K562 (cell line): ENCODE results near the gene NDFIP2. TPM values are rescaled to one million over a fixed set of nuclear protein-coding genes. Genes with fewer than 3 reads are reported as not detected.

ENCODE experiments used
- ATAC-seq: fragments of 200-7000 bp; cut with Tn5 transposase; 3 replicates; pipeline ENCODE4 v1.9.1; 2020; ENCODE audit warnings: moderate library complexity
- BruUV-seq: library from RNA; stranded (reverse); fragments of 400-500 nt; replicated peaks from 2 replicates; lab custom pipeline; 2021; lab: Mats Ljungman, UMichigan
- CTCF ChIA-PET: fragments of 300-600 bp; formaldehyde crosslinking; extraction: SDS; loops from one replicate; lab custom pipeline; 2021; ENCODE audit warnings: low intra/inter-chr PET ratio; lab: Yijun Ruan, JAX
- POLR2A ChIA-PET: fragments of 300-600, 350-650 bp; sonication (Branson Sonifier 250); formaldehyde crosslinking; extraction: SDS; loops from one replicate; lab custom pipeline; 2021; ENCODE audit warnings: antibody characterized with exemption, inconsistent platforms; lab: Yijun Ruan, JAX
- DNase-seq, 4 experiments: peaks; one replicate each; pipeline versions ENCODE4 v3.0.0 to v3.0.0-alpha.2; 2011 to 2018; ENCODE audit warnings: low spot score in 3 of 4, mixed read lengths in 3 of 4; ENCODE audit errors: extremely low read depth in 1 of 4
- FAIRE-seq: peaks from 2 replicates; lab custom pipeline; 2011; peaks lifted over from hg19 to GRCh38; lab: Jason Lieb, UNC
- H2AFZ ChIP-seq: 2 replicates; pipeline ENCODE4 v1.6.0; 2011; ENCODE audit warnings: low read depth, low read length, control low read depth, inconsistent platforms
- H3K27ac ChIP-seq: fragments of 200-600 bp; 3 replicates; pipeline ENCODE4 v1.8.0; 2011; ENCODE audit warnings: low read depth, mild to moderate bottlenecking, control low read depth, inconsistent platforms, low read length, moderate library complexity, mixed read lengths; ENCODE audit errors: extremely low read depth
- H3K27me3 ChIP-seq, 2 experiments: fragments of 300-600 bp in 1 of 2; 2 replicates in 1 of 2; 3 replicates in 1 of 2; pipeline versions ENCODE4 v1.6.0 to v1.8.0; 2011; ENCODE audit warnings: inconsistent platforms in 2 of 2, low read length in 2 of 2, mild to moderate bottlenecking in 1 of 2, mixed read lengths in 1 of 2, moderate library complexity in 1 of 2; ENCODE audit not compliant: control insufficient read depth in 2 of 2, insufficient read depth in 2 of 2
- H3K36me3 ChIP-seq: fragments of 300-600 bp; 3 replicates; pipeline ENCODE4 v1.8.0; 2011; ENCODE audit warnings: mild to moderate bottlenecking, low read length, inconsistent platforms; ENCODE audit not compliant: control insufficient read depth, insufficient read depth
- H3K4me1 ChIP-seq, 2 experiments: fragments of 200-600 bp in 1 of 2; replicated peaks in 1 of 2; 2 replicates in 1 of 2; 3 replicates in 1 of 2; pipeline versions ENCODE4 v1.5.1 to v1.8.0; 2011; ENCODE audit warnings: inconsistent platforms in 2 of 2, low read length in 2 of 2, mild to moderate bottlenecking in 1 of 2, mixed read lengths in 1 of 2, moderate library complexity in 1 of 2; ENCODE audit not compliant: control insufficient read depth in 2 of 2, insufficient read depth in 2 of 2
- H3K4me2 ChIP-seq: 2 replicates; pipeline ENCODE4 v1.6.1; 2011; ENCODE audit warnings: low read length, control low read depth, inconsistent platforms, mixed read lengths; ENCODE audit not compliant: insufficient read depth
- H3K4me3 ChIP-seq: fragments of 200-600 bp; sonication (generic), shearing (Covaris generic); 2 replicates; pipeline ENCODE4 v1.5.1; 2016; ENCODE audit warnings: control low read depth, inconsistent platforms
- H3K79me2 ChIP-seq: fragments of 200-600 bp; 3 replicates; pipeline ENCODE4 v1.8.0; 2011; ENCODE audit warnings: low read length, inconsistent platforms; ENCODE audit not compliant: control insufficient read depth, insufficient read depth
- H3K9ac ChIP-seq, 2 experiments: 2 replicates each; pipeline versions ENCODE4 v1.6.0 to v1.6.1; 2011; ENCODE audit warnings: low read depth in 2 of 2, low read length in 2 of 2, control low read depth in 1 of 2, inconsistent platforms in 1 of 2, mild to moderate bottlenecking in 1 of 2, mixed read lengths in 1 of 2; ENCODE audit not compliant: insufficient read depth in 1 of 2
- H3K9me1 ChIP-seq: one replicate; pipeline ENCODE4 v1.6.0; 2011; ENCODE audit warnings: inconsistent platforms, mild to moderate bottlenecking, low read length, moderate library complexity; ENCODE audit not compliant: control insufficient read depth, insufficient read depth
- H3K9me3 ChIP-seq: replicated peaks from 2 replicates; pipeline ENCODE4 v1.5.1; 2011; ENCODE audit warnings: low read depth, low read length, inconsistent platforms; ENCODE audit not compliant: control insufficient read depth, insufficient read depth
- H4K20me1 ChIP-seq: replicated peaks from 2 replicates; pipeline ENCODE4 v1.6.1; 2011; ENCODE audit warnings: low read length, inconsistent platforms, mixed read lengths; ENCODE audit not compliant: control insufficient read depth, insufficient read depth
- ASH1L ChIP-seq: fragments of 450-650 bp; IDR thresholded peaks from 2 replicates; pipeline ENCODE4 v1.6.1; 2018; ENCODE audit warnings: borderline replicate concordance, mild to moderate bottlenecking, low read depth; ENCODE audit not compliant: partially characterized antibody
- CTCF ChIP-seq, 3 experiments: IDR thresholded peaks in 2 of 3; conservative IDR thresholded peaks in 1 of 3; 2 replicates each; pipeline ENCODE4 v1.5.1; 2011 to 2012; ENCODE audit warnings: low read length in 3 of 3, mild to moderate bottlenecking in 3 of 3, control low read depth in 2 of 3, improper control_type of control experiment in 1 of 3, inconsistent platforms in 1 of 3, low read depth in 1 of 3, mixed read lengths in 1 of 3, moderate library complexity in 1 of 3; ENCODE audit not compliant: insufficient read depth in 2 of 3
- E2F4 ChIP-seq: sonication (generic); formaldehyde crosslinking; IDR thresholded peaks from 2 replicates; pipeline ENCODE4 v1.8.0; 2022; ENCODE audit warnings: mild to moderate bottlenecking, low read depth, missing genetic modification reagents
- KLF13 ChIP-seq: fragments of 450-650 bp; IDR thresholded peaks from 2 replicates; pipeline ENCODE4 v1.6.1; 2016; ENCODE audit warnings: missing genetic modification characterization, low read depth, mild to moderate bottlenecking, missing compliant biosample characterization, moderate library complexity, borderline replicate concordance
- MAFG ChIP-seq: fragments of 450-650 bp; conservative IDR thresholded peaks from 2 replicates; pipeline ENCODE4 v1.6.1; 2016; ENCODE audit warnings: missing genetic modification characterization, missing compliant biosample characterization
- RAD21 ChIP-seq, 2 experiments: fragments of 250-450 bp in 1 of 2; fragments of 450-650 bp in 1 of 2; sonication (Bioruptor Pico) in 1 of 2; formaldehyde crosslinking in 1 of 2; IDR thresholded peaks in 1 of 2; conservative IDR thresholded peaks in 1 of 2; 2 replicates each; pipeline versions ENCODE4 v1.4.0 to v1.8.0; 2020 to 2022; ENCODE audit warnings: mild to moderate bottlenecking in 2 of 2, moderate library complexity in 1 of 2
- TCFL5 ChIP-seq: fragments of 250-450 bp; sonication (Bioruptor Pico); conservative IDR thresholded peaks from 2 replicates; pipeline ENCODE4 v1.6.1; 2021; ENCODE audit warnings: mild to moderate bottlenecking, moderate library complexity, matching md5 sums
- ZNF316 ChIP-seq: fragments of 450-650 bp; IDR thresholded peaks from 2 replicates; pipeline ENCODE4 v1.6.1; 2016
- WGBS: fragments of 100-300 bp; shearing (Covaris generic); methylation state at CpG from one replicate; pipeline ENCODE4 v1.1.6; 2016; ENCODE audit warnings: low coverage, mixed read lengths; ENCODE audit not compliant: insufficient coverage; ENCODE audit errors: missing lambda C conversion rate; 5-methylcytosine and 5-hydroxymethylcytosine counted together
- in situ Hi-C: fragments of 300-500 bp; cut with MboI; formaldehyde crosslinking; loops from 4 replicates; pipeline ENCODE4 v1.15.0; 2018; ENCODE audit warnings: inconsistent platforms, mixed read lengths
- intact Hi-C: fragments of 100-400 bp; cut with micrococcal nuclease; formaldehyde crosslinking; loops from 2 replicates; pipeline ENCODE4 v1.14.2; 2022
- polyA plus RNA-seq, 8 experiments: library from polyadenylated mRNA; depleted of rRNA in 4 of 8; stranded (reverse) in 5 of 8; unstranded in 3 of 8; fragments of >200 nt; fragmentation: Nextera tagmentation in 2 of 8; fragmentation: Illumina TruSeq in 1 of 8; extraction: Ambion mirVana in 2 of 8; extraction: Trizol in 1 of 8; gene quantifications; 2 replicates each; pipeline versions ENCODE4 v1.2.1 to v1.2.3, GENCODE V29; 2011 to 2014; ENCODE audit warnings: inconsistent platforms in 1 of 8, missing spikeins in 1 of 8
- total RNA-seq, 7 experiments: library from RNA; depleted of rRNA in 6 of 7; stranded (reverse); fragments of >200 nt in 6 of 7; fragmentation: Illumina TruSeq in 2 of 7; extraction: Trizol in 2 of 7; gene quantifications; 2 replicates each; pipeline versions ENCODE4 v1.2.1 to v1.2.3, GENCODE V29; 2011 to 2021; ENCODE audit warnings: low replicate concordance in 1 of 7

NDFIP2 gene
- total and polyA plus RNA-seq, 9 of the 15 experiments (the other 6 are each of a cell fraction or from before 2014, with no cell fraction given): 13.4 to 54.4 (median 27.8) TPM

GRCh38 chr13:79541426-79542049 lies 60.6 kb downstream of the NDFIP2 start:
- in situ Hi-C loops (loop anchor here (5.0 kb wide), 1 partner anchor 114 kb away; no protein-coding TSS in a partner anchor), intact Hi-C loops (loop anchor here (1.0 to 5.0 kb wide), 2 partner anchors 117 to 1404 kb away; no protein-coding TSS in a partner anchor)
- no peak overlapping the region for H2AFZ ChIP-seq
- H3K4me1 ChIP-seq: no peaks in the 10 kb centered on the region
- H4K20me1 ChIP-seq: no peaks in the 10 kb centered on the region
- H3K9me1 ChIP-seq: no peaks in the 10 kb centered on the region
- no TSS peak for BruUV-seq
- ChIA-PET CTCF (interaction anchor here (0.6 to 3.3 kb wide), 4 partner anchors 36 to 1405 kb away, joined by 3 to 48 read pairs (median 3); no protein-coding TSS in a partner anchor), POLR2A (interaction anchor here (1.0 kb wide), 1 partner anchor 117 kb away, joined by 3 read pairs; no protein-coding TSS in a partner anchor)
- WGBS: 0% methylated on average over 1 of the region's 1 CpG
- no peak overlapping the region for H3K4me2 ChIP-seq
- no peaks in the 10 kb centered on the region; the same call in 2 of the 3 replicates for H3K36me3 ChIP-seq
- no peak overlapping the region for H3K9ac ChIP-seq
- no peaks in the 10 kb centered on the region for H3K27me3 ChIP-seq
- H3K4me3 ChIP-seq: no peak overlapping the region
- no peak overlapping the region for H3K27ac ChIP-seq
- FAIRE-seq (no peak), ATAC-seq (peak; percentile 54), DNase-seq (peak; percentile 13 to 61 (median 20))
- no peaks in the 10 kb centered on the region for H3K79me2 ChIP-seq
- no peaks in the 10 kb centered on the region for H3K9me3 ChIP-seq
- TF ChIP-seq ASH1L: no peak
- TF ChIP-seq RAD21 (CRISPR knock-in tag; conservative IDR thresholded peaks at IDR 0.05 in 1 of 2, IDR thresholded peaks at IDR 0.05 in 1 of 2): peak; percentile 84 to 89
- TF ChIP-seq MAFG: 0 out of 2 replicates have a peak, but pooled peaks have one; percentile 9
- TF ChIP-seq E2F4 (CRISPR knock-in tag): no peak
- TF ChIP-seq TCFL5 (CRISPR knock-in tag): no peak
- TF ChIP-seq ZNF316: peak; percentile 79
- no peak for TF ChIP-seq KLF13 (tag)
- peak; percentile 26 to 76 (median 35); a peak in 4 of 6 replicates for TF ChIP-seq CTCF (IDR thresholded peaks at IDR 0.05 in 2 of 3, conservative IDR thresholded peaks at IDR 0.05 in 1 of 3; ENCODE audit: insufficient read depth in 2 of 3, low read depth in 1 of 3, low read length in 3 of 3)
